ENCODE data around the gene SPAG5. TPM values are rescaled to one million over a fixed set of nuclear protein-coding genes. Genes with fewer than 3 reads are reported as not detected.

The SPAG5 gene
- total RNA-seq, 3 donors from 2014 or later: 3.3 to 5.8 (median 4.1) TPM

- no peaks in the 10 kb centered on the region for H3K9me3 ChIP-seq
- intact Hi-C loops (cut with DNase I; ENCODE audit: low total_unique reads): no loop called here
Observed at GRCh38 chr17:28544402-28545140, 54.3 kb downstream of the SPAG5 start.

GRCh38 chr17:28541439-28541838 is 57.4 kb downstream of the SPAG5 start:
- H3K9me3 ChIP-seq: no peaks in the 10 kb centered on the region
- DNase-seq (ENCODE audit: low spot score in 2 of 2): no peak
- TF ChIP-seq CTCF (IDR thresholded peaks at IDR 0.05): no peak
- no peak for TF ChIP-seq POLR2A (IDR thresholded peaks at IDR 0.05)
- TF ChIP-seq POLR2AphosphoS5 (IDR thresholded peaks at IDR 0.05): no peak
- intact Hi-C loops (cut with DNase I; ENCODE audit: low total_unique reads): no loop called here
- H3K36me3 ChIP-seq: no peaks in the 10 kb centered on the region
- H3K4me1 ChIP-seq: no peaks in the 10 kb centered on the region
- no peak overlapping the region for H3K27ac ChIP-seq
- no peaks in the 10 kb centered on the region for H3K27me3 ChIP-seq
- no peak overlapping the region for H3K4me3 ChIP-seq

More at GRCh38 chr17:28544402-28545140, 54.3 kb downstream of the SPAG5 start:
- Histone ChIP-seq H3K36me3 (no peaks in the 10 kb centered on the region), H3K27ac (peak overlapping the region; percentile 10 to 61), H3K4me1 (no peaks in the 10 kb centered on the region), H3K4me3 (no peak overlapping the region), H3K27me3 (no peaks in the 10 kb centered on the region)
- no peak for DNase-seq (ENCODE audit: low spot score in 2 of 2)
- TF ChIP-seq CTCF (IDR thresholded peaks at IDR 0.05): no peak
- no peak for TF ChIP-seq POLR2A (IDR thresholded peaks at IDR 0.05)
- no peak for TF ChIP-seq POLR2AphosphoS5 (IDR thresholded peaks at IDR 0.05)

DNA sequence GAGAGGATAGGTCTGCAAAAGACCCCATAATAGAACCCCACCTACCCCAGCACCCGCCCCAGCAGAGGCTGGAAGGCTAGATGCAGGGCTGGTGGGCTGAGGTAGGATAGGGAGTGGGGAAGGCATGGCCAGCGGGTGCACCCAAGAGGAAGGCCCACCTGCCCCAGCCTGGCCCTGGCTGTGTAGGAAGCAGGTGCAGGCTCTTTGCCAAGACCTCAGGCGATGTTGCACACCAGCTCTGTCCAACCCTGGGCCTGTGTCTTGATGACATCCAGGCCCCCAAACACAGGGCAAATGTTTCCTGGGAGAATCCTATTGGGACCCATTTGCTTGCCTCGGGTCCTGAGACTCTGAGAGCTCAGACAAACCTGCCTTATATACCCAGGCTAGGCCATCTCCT is 58.6 kb downstream of the SPAG5 start:
- Histone ChIP-seq H3K27me3 (no peaks in the 10 kb centered on the region), H3K4me3 (no peak overlapping the region), H3K36me3 (no peaks in the 10 kb centered on the region), H3K4me1 (no peaks in the 10 kb centered on the region), H3K27ac (no peak overlapping the region), H3K9me3 (no peaks in the 10 kb centered on the region)
- TF ChIP-seq POLR2AphosphoS5 (IDR thresholded peaks at IDR 0.05): no peak
- TF ChIP-seq CTCF (IDR thresholded peaks at IDR 0.05): no peak
- no peak for TF ChIP-seq POLR2A (IDR thresholded peaks at IDR 0.05)
- intact Hi-C loops (cut with DNase I; ENCODE audit: low total_unique reads): no loop called here
- DNase-seq (ENCODE audit: low spot score in 2 of 2): no peak

DNA sequence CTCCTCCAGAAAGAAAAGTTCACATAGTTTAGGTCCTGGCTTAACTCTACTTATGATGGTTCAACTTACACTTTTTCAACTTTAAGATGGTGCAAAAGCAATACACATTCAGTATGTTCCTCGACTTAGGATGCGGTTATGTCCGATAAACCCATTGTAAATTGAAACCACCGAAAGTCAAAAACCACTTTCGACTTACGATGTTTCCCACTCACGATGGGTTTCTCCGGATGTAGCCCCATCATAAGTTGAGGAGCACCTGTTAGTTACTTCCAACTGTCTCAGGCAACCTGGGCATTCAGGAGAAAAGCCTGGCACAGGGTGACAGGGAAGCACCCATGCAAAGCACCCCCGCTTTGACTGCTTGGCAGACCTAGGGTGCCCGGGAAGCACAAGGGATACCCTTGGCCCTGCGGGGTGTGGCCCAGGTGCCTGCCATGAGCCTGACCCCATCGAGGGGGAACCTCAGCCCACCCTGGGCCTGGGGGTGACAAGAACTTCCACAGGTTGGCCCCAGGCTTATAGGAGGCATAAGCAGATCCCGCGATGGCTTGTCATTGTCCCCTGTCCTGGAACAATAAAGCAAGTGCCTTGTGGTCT is 60.4 kb downstream of the SPAG5 start:
- H3K27ac ChIP-seq: no peak overlapping the region
- intact Hi-C loops (cut with DNase I; ENCODE audit: low total_unique reads): no loop called here
- H3K4me1 ChIP-seq: no peaks in the 10 kb centered on the region
- no peak for DNase-seq (ENCODE audit: low spot score in 2 of 2)
- no peak for TF ChIP-seq CTCF (IDR thresholded peaks at IDR 0.05)
- TF ChIP-seq POLR2A (IDR thresholded peaks at IDR 0.05): no peak
- no peak for TF ChIP-seq POLR2AphosphoS5 (IDR thresholded peaks at IDR 0.05)
- no peaks in the 10 kb centered on the region for H3K9me3 ChIP-seq
- H3K4me3 ChIP-seq: no peak overlapping the region
- no peaks in the 10 kb centered on the region for H3K36me3 ChIP-seq
- no peaks in the 10 kb centered on the region for H3K27me3 ChIP-seq

DNA sequence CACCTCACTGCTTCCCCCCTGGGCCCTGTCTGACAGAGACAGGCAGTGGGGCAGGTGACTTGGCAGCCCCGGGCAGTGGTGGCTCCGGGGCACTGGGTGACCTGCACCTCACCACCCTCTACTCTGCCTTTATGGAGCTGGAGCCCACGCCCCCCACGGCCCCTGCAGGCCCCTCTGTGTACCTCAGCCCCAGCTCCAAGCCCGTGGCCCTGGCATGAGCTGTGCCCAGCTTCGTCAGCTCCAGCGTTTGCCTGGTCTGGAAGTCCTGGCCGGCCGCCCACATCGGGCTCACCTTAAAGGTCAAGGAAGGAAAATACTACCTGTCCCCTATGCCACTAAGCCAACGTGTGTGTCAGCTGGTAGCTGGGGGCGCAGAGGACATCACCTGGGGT is 61.6 kb downstream of the SPAG5 start:
- no peaks in the 10 kb centered on the region for H3K4me1 ChIP-seq
- TF ChIP-seq POLR2AphosphoS5 (IDR thresholded peaks at IDR 0.05) (no peak), POLR2A (IDR thresholded peaks at IDR 0.05) (no peak), CTCF (IDR thresholded peaks at IDR 0.05) (no peak)
- intact Hi-C loops (cut with DNase I; ENCODE audit: low total_unique reads): no loop called here
- H3K4me3 ChIP-seq: no peak overlapping the region
- H3K9me3 ChIP-seq: no peaks in the 10 kb centered on the region
- no peaks in the 10 kb centered on the region for H3K36me3 ChIP-seq
- H3K27ac ChIP-seq: no peak overlapping the region
- no peaks in the 10 kb centered on the region for H3K27me3 ChIP-seq
- no peak for DNase-seq (ENCODE audit: low spot score in 2 of 2)
